HG03457 (cell line): ENCODE results near the gene ZNF140.

Experiments used
- ATAC-seq: cut with Tn5 transposase; IDR thresholded peaks from one replicate; pipeline ENCODE4 v1.9.1; 2021; ENCODE audit warnings: moderate number of reproducible peaks; ENCODE audit not compliant: unreplicated experiment

The ZNF140 gene

GRCh38 chr12:133080368-133081158, at the start of gene ZNF140:
Gene ZNF140, plus strand, starts transcription at chr12:133080923. Its CDS starts 398 bp downstream, at chr12:133081321.
- peak; percentile 71 for ATAC-seq

DNA sequence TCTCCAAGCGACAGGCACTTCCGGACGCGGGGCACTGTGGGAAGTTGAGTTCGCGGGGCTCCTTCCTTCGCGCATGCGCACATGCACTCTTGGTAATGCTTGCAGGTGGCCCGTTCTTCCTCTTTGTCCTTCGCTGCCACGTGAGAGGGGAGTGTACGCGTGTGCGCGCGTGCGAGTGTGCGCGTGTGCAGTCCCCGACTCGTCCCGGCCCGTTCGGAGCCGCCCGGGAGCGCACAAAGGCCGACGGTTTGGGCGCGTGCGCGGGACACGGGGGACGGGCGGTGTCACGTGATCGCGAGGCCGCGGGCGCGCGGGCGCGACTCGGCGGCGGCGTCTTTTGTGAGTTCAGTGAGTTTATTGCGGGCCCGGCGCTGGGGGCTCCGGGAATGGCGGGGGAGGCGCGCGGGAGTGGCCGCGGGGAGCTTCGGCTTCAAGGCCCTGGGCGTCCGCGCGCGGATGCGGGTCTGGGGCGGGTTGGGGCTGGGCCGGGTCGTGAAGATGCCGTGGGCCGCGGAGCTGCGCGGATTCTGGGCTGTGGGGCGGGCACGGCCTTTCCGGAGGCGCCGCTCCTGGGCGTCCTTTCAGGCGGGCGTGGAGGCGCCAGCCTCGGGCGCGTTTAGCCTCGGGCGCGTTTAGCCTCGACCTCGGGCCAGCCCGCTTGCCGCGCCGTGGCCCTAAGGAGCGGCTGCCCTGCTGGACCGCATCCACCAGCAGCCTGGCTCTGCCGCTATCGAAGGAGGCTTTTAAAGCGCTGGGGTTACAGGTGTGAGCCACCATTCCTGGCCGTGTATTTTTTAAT, 43.3 kb upstream of the ZNF140 start, which contains the start of gene ZNF84:
Gene ZNF84, plus strand, starts transcription at position 303 of the 799 bp plus-strand sequence. CDS start 3,959 bp downstream, outside the sequence.
- ATAC-seq, result peak; percentile 87

GRCh38 chr12:133038118-133038709, 42.5 kb upstream of the ZNF140 start:
- no peak for ATAC-seq

DNA sequence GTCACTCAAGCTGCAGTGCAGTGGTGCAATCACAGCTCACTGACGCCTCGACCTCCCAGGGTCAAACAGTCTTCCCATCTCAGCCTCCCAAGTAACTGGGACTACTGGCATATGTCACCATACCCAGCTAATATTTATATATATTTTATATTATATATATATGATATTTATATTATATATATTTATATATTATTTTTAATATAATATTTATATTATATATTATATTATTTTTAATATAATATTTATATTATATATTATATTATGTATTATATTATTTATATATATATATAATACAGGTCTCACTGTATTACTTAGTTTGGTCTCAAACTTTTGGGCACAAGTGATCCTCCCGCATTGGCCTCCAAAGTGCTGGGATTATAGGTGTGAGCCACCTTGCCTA, 34.0 kb upstream of the ZNF140 start:
- ATAC-seq, result no peak

DNA sequence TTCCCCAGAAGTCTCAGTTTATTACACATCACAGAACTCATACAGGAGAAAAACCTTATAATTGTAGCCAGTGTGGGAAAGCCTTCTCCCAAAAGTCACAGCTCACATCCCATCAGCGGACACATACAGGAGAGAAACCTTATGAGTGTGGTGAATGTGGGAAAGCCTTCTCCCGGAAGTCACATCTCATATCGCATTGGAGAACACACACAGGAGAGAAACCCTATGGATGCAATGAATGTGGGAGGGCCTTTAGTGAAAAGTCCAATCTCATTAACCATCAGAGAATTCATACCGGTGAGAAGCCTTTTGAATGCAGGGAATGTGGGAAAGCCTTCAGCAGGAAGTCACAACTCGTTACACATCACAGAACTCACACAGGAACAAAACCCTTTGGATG, 23.3 kb upstream of the ZNF140 start:
- ATAC-seq, result no peak

DNA sequence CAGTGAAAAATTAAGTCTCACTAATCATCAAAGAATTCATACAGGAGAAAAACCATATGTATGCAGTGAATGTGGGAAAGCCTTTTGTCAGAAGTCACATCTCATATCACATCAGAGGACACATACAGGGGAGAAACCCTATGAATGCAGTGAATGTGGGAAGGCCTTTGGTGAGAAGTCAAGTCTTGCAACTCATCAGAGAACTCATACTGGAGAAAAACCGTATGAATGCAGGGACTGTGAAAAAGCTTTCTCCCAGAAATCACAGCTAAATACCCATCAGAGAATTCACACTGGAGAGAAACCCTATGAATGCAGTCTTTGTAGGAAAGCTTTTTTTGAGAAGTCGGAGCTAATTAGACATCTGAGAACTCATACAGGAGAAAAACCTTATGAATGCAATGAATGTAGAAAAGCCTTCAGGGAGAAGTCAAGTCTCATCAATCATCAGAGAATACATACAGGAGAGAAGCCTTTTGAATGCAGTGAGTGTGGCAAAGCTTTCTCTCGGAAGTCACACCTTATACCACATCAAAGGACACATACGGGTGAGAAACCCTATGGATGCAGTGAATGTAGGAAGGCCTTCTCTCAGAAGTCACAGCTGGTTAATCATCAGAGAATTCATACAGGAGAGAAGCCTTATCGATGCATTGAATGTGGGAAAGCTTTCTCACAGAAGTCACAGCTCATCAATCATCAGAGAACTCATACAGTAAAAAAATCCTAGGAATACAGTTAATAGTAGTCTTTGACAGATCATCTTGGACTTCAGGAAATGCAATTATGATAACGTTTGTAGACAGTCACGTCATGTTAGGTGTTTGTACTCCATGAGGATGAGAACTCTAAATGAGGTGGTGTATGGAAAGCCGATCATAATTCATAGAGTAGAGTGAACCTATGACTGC, 22.3 kb upstream of the ZNF140 start:
- no peak for ATAC-seq

GRCh38 chr12:133061954-133062353, 18.8 kb upstream of the ZNF140 start:
- ATAC-seq, result no peak

DNA sequence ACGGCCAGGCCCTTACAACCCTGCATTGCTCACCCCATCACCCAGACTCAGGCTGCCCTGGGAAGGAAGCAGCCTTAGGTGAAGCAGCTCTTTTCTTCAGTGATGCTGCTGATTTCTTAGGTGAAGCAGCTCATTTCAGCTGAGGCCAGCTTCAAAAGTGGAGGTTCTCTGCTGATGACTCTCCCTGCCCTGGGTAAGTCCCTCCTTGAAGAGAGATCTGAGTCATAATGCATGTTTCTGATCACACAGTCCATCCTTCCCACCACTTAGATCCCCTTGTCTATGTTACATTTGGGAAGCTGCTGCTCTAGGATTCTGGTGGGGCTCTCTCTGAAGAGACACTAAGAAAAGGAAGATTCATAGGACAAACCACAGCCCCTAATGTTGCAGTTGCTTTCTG, 17.2 kb upstream of the ZNF140 start:
- no peak for ATAC-seq

DNA sequence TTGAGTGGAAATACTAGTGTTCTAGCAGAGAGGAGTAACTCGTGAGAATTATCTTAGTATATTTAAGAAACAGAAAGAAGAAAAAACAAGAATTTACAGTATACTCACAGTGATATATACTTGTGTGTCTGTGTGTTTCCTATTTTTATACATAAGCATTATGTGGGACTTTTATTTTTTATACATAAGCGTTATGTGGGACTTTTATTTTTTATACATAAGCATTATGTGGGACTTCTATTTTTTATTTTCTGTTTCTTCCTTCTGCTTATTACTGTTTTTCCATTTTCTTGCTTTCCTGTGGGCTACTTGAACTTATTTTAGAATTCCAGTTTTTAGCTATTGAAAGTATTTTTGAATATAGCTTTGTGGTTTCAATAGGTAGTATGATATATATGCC, 6.9 kb upstream of the ZNF140 start:
- no peak for ATAC-seq

DNA sequence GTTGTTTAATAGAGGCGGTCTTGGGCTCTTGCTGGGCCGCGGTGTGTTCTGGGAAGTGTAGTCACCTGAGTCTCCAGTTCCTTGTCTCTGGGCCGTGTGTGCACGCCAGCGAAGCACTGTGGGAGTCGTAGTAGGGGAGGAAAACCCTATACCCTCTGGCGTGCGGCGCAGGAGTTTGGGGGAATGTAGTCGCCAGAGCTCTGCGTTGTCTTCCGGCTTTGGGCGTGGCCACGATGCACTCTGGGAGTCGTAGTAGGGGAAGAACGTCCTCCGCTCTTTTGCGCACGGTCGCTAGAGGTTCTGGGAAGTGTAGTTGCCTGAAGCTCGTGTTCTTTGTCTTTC, 726 bp upstream of the ZNF140 start:
- ATAC-seq, result peak; percentile 64

DNA sequence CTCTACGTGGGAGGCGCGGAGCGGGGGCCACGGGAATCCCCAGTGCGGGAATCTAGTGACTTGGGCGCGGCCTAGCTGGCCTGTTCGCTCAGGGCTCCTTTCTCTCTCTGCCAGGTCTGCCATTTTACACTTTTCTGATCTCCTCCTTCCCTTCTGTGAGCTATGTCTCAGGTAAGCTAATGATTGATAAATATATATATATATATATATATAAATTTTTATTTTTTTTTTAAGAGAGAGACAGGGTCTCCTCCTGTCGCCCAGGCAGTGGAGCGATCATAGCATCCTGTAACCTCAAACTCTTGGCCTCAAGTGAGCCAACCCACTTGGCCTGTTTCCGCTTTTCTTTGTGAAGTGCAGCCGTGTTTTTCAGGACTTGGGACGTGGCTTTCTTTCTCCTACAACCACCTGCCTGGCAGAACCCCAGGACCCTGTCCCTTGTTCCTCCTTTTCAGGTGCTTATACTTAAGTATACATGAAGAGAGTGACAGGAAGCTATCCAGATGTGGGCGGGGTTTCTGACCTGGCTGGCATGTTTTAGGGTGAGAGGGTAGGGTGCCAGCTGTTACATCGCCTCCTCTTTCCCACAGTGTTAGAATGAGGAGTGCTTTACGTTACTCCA, 547 bp downstream of the ZNF140 start:
- ATAC-seq, result no peak

DNA sequence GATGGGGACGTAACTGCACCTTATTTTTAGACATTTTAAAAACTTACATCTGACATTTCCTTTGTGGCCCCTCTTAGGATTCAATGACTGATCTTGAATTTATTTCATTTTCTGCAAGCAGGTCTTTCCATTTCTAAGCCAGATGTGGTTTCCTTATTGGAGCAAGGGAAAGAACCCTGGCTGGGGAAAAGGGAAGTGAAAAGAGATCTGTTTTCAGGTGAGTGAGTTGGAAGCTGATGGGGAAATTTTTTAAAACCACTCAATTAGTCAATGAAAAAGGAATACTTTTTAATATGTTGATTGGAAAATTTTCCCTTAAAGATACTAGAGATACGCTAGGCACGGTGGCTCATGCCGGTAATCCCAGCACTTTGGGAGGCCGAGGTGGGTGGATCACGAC, 2.6 kb downstream of the ZNF140 start:
- no peak for ATAC-seq

- ATAC-seq, result no peak
Observed at GRCh38 chr12:133105620-133106019, 24.9 kb downstream of the ZNF140 start.

DNA sequence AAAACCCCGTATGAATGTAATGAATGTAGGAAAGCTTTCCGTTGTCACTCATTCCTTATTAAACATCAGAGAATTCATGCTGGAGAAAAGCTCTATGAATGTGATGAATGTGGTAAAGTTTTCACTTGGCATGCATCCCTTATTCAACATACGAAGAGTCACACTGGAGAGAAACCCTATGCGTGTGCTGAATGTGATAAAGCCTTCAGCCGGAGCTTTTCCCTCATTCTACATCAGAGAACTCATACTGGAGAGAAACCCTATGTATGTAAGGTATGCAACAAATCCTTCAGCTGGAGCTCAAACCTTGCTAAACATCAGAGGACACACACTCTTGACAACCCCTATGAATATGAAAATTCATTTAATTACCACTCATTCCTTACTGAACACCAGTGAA, 25.5 kb downstream of the ZNF140 start:
- no peak for ATAC-seq

DNA sequence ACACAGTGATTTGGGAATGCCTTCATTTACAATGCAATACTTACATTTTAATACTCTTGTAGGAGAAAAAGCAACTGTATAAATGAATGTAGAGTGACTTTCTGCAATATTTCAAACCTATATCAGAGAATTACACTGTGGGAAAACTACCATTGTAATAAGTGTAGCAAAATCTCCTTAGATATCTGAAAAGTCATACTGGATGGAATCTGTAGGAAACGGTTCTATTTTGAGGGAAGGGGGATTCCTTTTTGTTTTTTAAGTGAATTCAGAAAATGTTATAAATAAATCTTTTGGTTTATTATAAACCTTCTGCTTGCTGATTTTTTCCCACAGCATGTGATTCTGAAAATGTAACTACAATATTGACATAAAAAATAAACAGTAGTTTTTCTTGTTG, 26.4 kb downstream of the ZNF140 start:
- ATAC-seq, result no peak

GRCh38 chr12:133108150-133108549, 27.4 kb downstream of the ZNF140 start:
- ATAC-seq, result no peak

- ATAC-seq, result no peak
Observed at GRCh38 chr12:133120385-133121191, 39.9 kb downstream of the ZNF140 start.

DNA sequence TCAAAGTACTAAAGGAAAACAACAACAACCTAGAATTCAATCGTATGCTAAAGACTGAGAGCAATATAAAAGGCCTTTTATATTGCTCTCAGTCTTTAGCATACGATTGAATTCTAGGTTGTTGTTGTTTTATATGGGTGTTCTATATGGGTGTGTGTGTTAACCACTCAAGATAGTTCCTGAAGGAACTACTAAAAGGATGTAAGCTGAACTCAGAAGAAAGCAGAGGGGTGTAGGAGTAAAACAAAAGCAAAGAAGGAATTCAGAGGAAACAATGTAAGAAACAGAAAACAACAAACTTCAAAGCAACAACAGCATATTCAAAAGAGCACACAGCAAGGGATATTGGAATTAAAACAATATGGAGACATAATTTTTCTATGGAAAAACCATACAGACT, 44.0 kb downstream of the ZNF140 start:
- no peak for ATAC-seq

GRCh38 chr12:133129368-133130037, 48.8 kb downstream of the ZNF140 start:
- no peak for ATAC-seq
